CD14-positive monocyte (primary cell): ENCODE data around the gene COPS6. TPM values are rescaled to one million over a fixed set of nuclear protein-coding genes. Genes with fewer than 3 reads are reported as not detected.

Experiments
- DNase-seq, 3 donors: peaks; one replicate each; pipeline ENCODE4 v3.0.0-alpha.2; 2011 to 2022
- H2AFZ ChIP-seq: 2 replicates; pipeline ENCODE4 v1.6.0; 2012; ENCODE audit warnings: mild to moderate bottlenecking, low read depth, low read length, inconsistent platforms; ENCODE audit not compliant: insufficient read depth, poor library complexity, severe bottlenecking
- H3K27ac ChIP-seq, 2 donors: 1 replicate in 1 of 2; 2 replicates in 1 of 2; pipeline ENCODE4 v1.5.1; 2012 to 2013; ENCODE audit warnings: low read length in 2 of 2, control low read depth in 1 of 2, inconsistent platforms in 1 of 2, low read depth in 1 of 2, mild to moderate bottlenecking in 1 of 2
- H3K27me3 ChIP-seq, 2 donors: one replicate each; pipeline versions ENCODE4 v1.6.0 to v1.6.1; 2011 to 2013; ENCODE audit warnings: low read length in 2 of 2; ENCODE audit not compliant: control insufficient read depth in 2 of 2, insufficient read depth in 2 of 2
- H3K36me3 ChIP-seq, 2 donors: replicated peaks in 1 of 2; 1 replicate in 1 of 2; 2 replicates in 1 of 2; pipeline versions ENCODE4 v1.5.1 to v1.6.1; 2012 to 2013; ENCODE audit warnings: low read length in 2 of 2, control low read depth in 1 of 2, inconsistent platforms in 1 of 2, mild to moderate bottlenecking in 1 of 2; ENCODE audit not compliant: insufficient read depth in 2 of 2, control insufficient read depth in 1 of 2
- H3K4me1 ChIP-seq, 2 donors: 1 replicate in 1 of 2; 2 replicates in 1 of 2; pipeline versions ENCODE4 v1.5.1 to v1.6.1; 2012 to 2013; ENCODE audit warnings: low read length in 2 of 2, control low read depth in 1 of 2, inconsistent platforms in 1 of 2, mild to moderate bottlenecking in 1 of 2, moderate library complexity in 1 of 2; ENCODE audit not compliant: insufficient read depth in 2 of 2, control insufficient read depth in 1 of 2
- H3K4me2 ChIP-seq: replicated peaks from 2 replicates; pipeline ENCODE3; 2012; ENCODE audit warnings: low read length, moderate library complexity, mild to moderate bottlenecking; ENCODE audit not compliant: poor library complexity, severe bottlenecking; ENCODE audit errors: extremely low read depth
- H3K4me3 ChIP-seq, 3 experiments: fragments of 200-600 bp in 1 of 3; sonication (generic) in 1 of 3; replicated peaks in 1 of 3; 1 replicate in 2 of 3; 2 replicates in 1 of 3; pipeline ENCODE4 v1.5.1; 2011 to 2013; ENCODE audit warnings: low read length in 3 of 3, mild to moderate bottlenecking in 3 of 3, control low read depth in 2 of 3, low read depth in 2 of 3, inconsistent platforms in 1 of 3, moderate library complexity in 1 of 3
- H3K79me2 ChIP-seq: 2 replicates; pipeline ENCODE4 v1.6.0; 2012; ENCODE audit warnings: mild to moderate bottlenecking, control low read depth, inconsistent platforms, low read length, moderate library complexity; ENCODE audit not compliant: insufficient read depth
- H3K9ac ChIP-seq: 2 replicates; pipeline ENCODE4 v1.6.0; 2017; ENCODE audit warnings: low read length, mild to moderate bottlenecking; ENCODE audit not compliant: insufficient read depth, poor library complexity, severe bottlenecking
- H3K9me3 ChIP-seq, 2 donors: replicated peaks in 1 of 2; 1 replicate in 1 of 2; 2 replicates in 1 of 2; pipeline versions ENCODE4 v1.5.1 to v1.6.1; 2012 to 2013; ENCODE audit warnings: low read length in 2 of 2, control low read depth in 1 of 2; ENCODE audit not compliant: control insufficient read depth in 1 of 2, insufficient read depth in 1 of 2
- H4K20me1 ChIP-seq: 2 replicates; pipeline ENCODE4 v1.6.0; 2012; ENCODE audit warnings: mild to moderate bottlenecking, low read length, control low read depth, moderate library complexity; ENCODE audit not compliant: insufficient read depth
- H3K27ac Mint-ChIP-seq, 7 donors: one replicate each; pipeline ENCODE4 v1.8.0; 2020; ENCODE audit warnings: mild to moderate bottlenecking in 7 of 7, mixed read lengths in 7 of 7, moderate library complexity in 6 of 7, inconsistent platforms in 2 of 7
- H3K27me3 Mint-ChIP-seq, 3 donors: one replicate each; pipeline ENCODE4 v1.8.0; 2021 to 2022; ENCODE audit warnings: low read depth in 3 of 3, mild to moderate bottlenecking in 3 of 3, mixed read lengths in 3 of 3, moderate library complexity in 3 of 3, inconsistent platforms in 1 of 3
- H3K36me3 Mint-ChIP-seq, 2 donors: one replicate each; pipeline ENCODE4 v1.8.0; 2020; ENCODE audit warnings: mixed read lengths in 2 of 2, inconsistent platforms in 1 of 2, mild to moderate bottlenecking in 1 of 2
- H3K4me1 Mint-ChIP-seq: one replicate; pipeline ENCODE4 v1.8.0; 2020; ENCODE audit warnings: mild to moderate bottlenecking, mixed read lengths
- H3K4me3 Mint-ChIP-seq, 2 donors: one replicate each; pipeline ENCODE4 v1.8.0; 2020; ENCODE audit warnings: mild to moderate bottlenecking in 2 of 2, mixed read lengths in 2 of 2, moderate library complexity in 1 of 2
- H3K9me3 Mint-ChIP-seq, 7 donors: one replicate each; pipeline ENCODE4 v1.8.0; 2020 to 2022; ENCODE audit warnings: mixed read lengths in 7 of 7, mild to moderate bottlenecking in 6 of 7, moderate library complexity in 6 of 7, inconsistent platforms in 2 of 7
- CTCF ChIP-seq: fragments of 200-600 bp; IDR thresholded peaks from one replicate; pipeline ENCODE4 v1.8.0; 2022; ENCODE audit warnings: antibody characterized with exemption, mild to moderate bottlenecking
- WGBS: methylation state at CpG from one replicate; pipeline ENCODE4 v1.1.5; 2013; ENCODE audit warnings: missing lambda C conversion rate; ENCODE audit not compliant: insufficient coverage; 5-methylcytosine and 5-hydroxymethylcytosine counted together
- intact Hi-C, 2 donors: fragments of 100-400 bp; cut with micrococcal nuclease; formaldehyde crosslinking; loops; one replicate each; pipeline versions ENCODE4 v1.15.0 to v1.15.1; 2023
- polyA plus RNA-seq, 3 donors: library from polyadenylated mRNA; depleted of rRNA in 1 of 3; unstranded in 2 of 3; stranded (reverse) in 1 of 3; fragments of 300-500 nt in 2 of 3; fragments of >200 nt in 1 of 3; fragmentation: Illumina TruSeq in 2 of 3; gene quantifications; 1 replicate in 2 of 3; 2 replicates in 1 of 3; pipeline ENCODE4 v1.2.3, GENCODE V29; 2012 to 2021

Gene COPS6
- polyA plus RNA-seq, 3 donors, result 77.1 to 119 (median 109) TPM

- WGBS, result 14% methylated on average over 24 of the region's 24 CpGs
- Mint-ChIP-seq H3K36me3 (no peaks in the 10 kb centered on the region), H3K9me3 (peaks cover 0 to 4% (median 0%) of the 10 kb centered on the region in 7 donors), H3K4me3 (no peak overlapping the region), H3K27ac (no peak overlapping the region), H3K27me3 (peaks cover 17 to 20% (median 18%) of the 10 kb centered on the region in 3 donors), H3K4me1 (peaks cover 23% of the 10 kb centered on the region)
- H3K4me2 ChIP-seq, result no peak overlapping the region
- intact Hi-C loops, result loop anchor here in 1 of 2 donors (5.0 kb wide), 1 partner anchor 86 kb away; the partner anchor contains the start of gene PVRIG
- peak; percentile 99 for TF ChIP-seq CTCF
- H2AFZ ChIP-seq, result peak overlapping the region; percentile 61
- no peaks in the 10 kb centered on the region for H4K20me1 ChIP-seq
- H3K79me2 ChIP-seq, result peaks cover 8% of the 10 kb centered on the region
- H3K27me3 ChIP-seq, result peaks cover 0 to 14% of the 10 kb centered on the region in 2 donors
- H3K36me3 ChIP-seq, result no peaks in the 10 kb centered on the region
- peak; percentile 44 to 63 (median 61) for DNase-seq
- H3K4me1 ChIP-seq, result peaks cover 17 to 27% of the 10 kb centered on the region in 2 donors
- no peak overlapping the region for H3K9ac ChIP-seq
- H3K9me3 ChIP-seq, result no peaks in the 10 kb centered on the region
- H3K27ac ChIP-seq, result no peak overlapping the region
- no peak overlapping the region for H3K4me3 ChIP-seq
Measured at GRCh38 chr7:100130608-100131453, 42.1 kb downstream of the COPS6 start.

- Mint-ChIP-seq H3K36me3 (no peaks in the 10 kb centered on the region), H3K9me3 (peaks cover 0 to 3% (median 0%) of the 10 kb centered on the region in 7 donors), H3K4me3 (no peak overlapping the region), H3K27me3 (peaks cover 19 to 20% (median 19%) of the 10 kb centered on the region in 3 donors), H3K4me1 (peaks cover 16% of the 10 kb centered on the region), H3K27ac (peak overlapping the region in 1 of 7 donors; percentile 38)
- Histone ChIP-seq H3K4me1 (peaks cover 9 to 16% of the 10 kb centered on the region in 2 donors), H2AFZ (no peak overlapping the region), H3K9me3 (no peaks in the 10 kb centered on the region), H3K79me2 (no peaks in the 10 kb centered on the region), H3K27ac (no peak overlapping the region), H3K27me3 (peaks cover 0 to 14% of the 10 kb centered on the region in 2 donors), H3K4me3 (no peak overlapping the region), H3K9ac (no peak overlapping the region), H3K36me3 (no peaks in the 10 kb centered on the region), H4K20me1 (no peaks in the 10 kb centered on the region), H3K4me2 (no peak overlapping the region)
- no peak for DNase-seq
- no peak for TF ChIP-seq CTCF
- WGBS, result 73% methylated on average over 3 of the region's 7 CpGs
- intact Hi-C loops, result loop anchor here (2.0 to 5.0 kb wide), 2 partner anchors 85 kb away; partner anchors contain the start of gene PVRIG (in 1 of the 2)
Measured at GRCh38 chr7:100132126-100132525, 43.4 kb downstream of the COPS6 start.
